PC-3 (cell line): ENCODE measurements around the gene HRG. TPM values are rescaled to one million over a fixed set of nuclear protein-coding genes. Genes with fewer than 3 reads are reported as not detected.

Experiments used
- ATAC-seq: fragments of 200-7000 bp; cut with Tn5 transposase; 2 replicates; pipeline ENCODE4 v1.9.1; 2020; ENCODE audit warnings: mild to moderate bottlenecking, moderate library complexity
- BruUV-seq: library from RNA; stranded (reverse); fragments of 400-500 nt; replicated peaks from 2 replicates; lab custom pipeline; 2021; lab: Mats Ljungman, UMichigan
- CTCF ChIA-PET: fragments of 300-600 bp; sonication (Branson Sonifier 250); formaldehyde crosslinking; loops from one replicate; lab custom pipeline; 2022; ENCODE audit warnings: antibody characterized with exemption; lab: Charles Lee
- POLR2A ChIA-PET: fragments of 300-600 bp; sonication (Branson Sonifier 250); formaldehyde crosslinking; loops from one replicate; lab custom pipeline; 2022; ENCODE audit warnings: antibody characterized with exemption; ENCODE audit not compliant: unreplicated experiment; lab: Charles Lee
- DNase-seq: peaks from one replicate; pipeline ENCODE4 v3.0.0-alpha.2; 2015
- H2AFZ ChIP-seq: fragments of 300-600 bp; sonication (generic); 2 replicates; pipeline ENCODE4 v1.6.0; 2016; ENCODE audit warnings: antibody characterized with exemption, low read length
- H3F3A ChIP-seq: fragments of 300-600 bp; sonication (generic); one replicate; pipeline ENCODE4 v1.6.0; 2017; ENCODE audit warnings: antibody characterized with exemption, low read length, control low read depth, mild to moderate bottlenecking; ENCODE audit not compliant: unreplicated experiment
- H3K27ac ChIP-seq: fragments of 300-600 bp; sonication (generic); 2 replicates; pipeline ENCODE4 v1.5.1; 2016; ENCODE audit warnings: mild to moderate bottlenecking, low read length
- H3K27me3 ChIP-seq: fragments of 300-600 bp; sonication (generic); 2 replicates; pipeline ENCODE4 v1.6.1; 2016; ENCODE audit warnings: low read length, mixed read lengths
- H3K36me3 ChIP-seq: fragments of 300-600 bp; sonication (generic); 2 replicates; pipeline ENCODE4 v1.6.1; 2016; ENCODE audit warnings: low read depth, mixed run types, low read length, mixed read lengths
- H3K4me1 ChIP-seq: fragments of 300-600 bp; sonication (generic); 2 replicates; pipeline ENCODE4 v1.5.1; 2016; ENCODE audit warnings: low read length; ENCODE audit not compliant: insufficient read depth
- H3K4me2 ChIP-seq: fragments of 300-600 bp; sonication (generic); 2 replicates; pipeline ENCODE4 v1.6.0; 2016; ENCODE audit warnings: low read length
- H3K4me3 ChIP-seq: fragments of 300-600 bp; sonication (generic); 2 replicates; pipeline ENCODE4 v1.5.1; 2016; ENCODE audit warnings: mild to moderate bottlenecking, low read length, mixed read lengths
- H3K79me2 ChIP-seq: fragments of 300-600 bp; sonication (generic); 2 replicates; pipeline ENCODE4 v1.6.1; 2017; ENCODE audit warnings: low read length, mixed read lengths
- H3K9ac ChIP-seq: fragments of 300-600 bp; sonication (generic); 2 replicates; pipeline ENCODE4 v1.6.0; 2016; ENCODE audit warnings: mild to moderate bottlenecking, low read length
- H3K9me2 ChIP-seq: fragments of 300-600 bp; sonication (generic); replicated peaks from 2 replicates; pipeline ENCODE4 v1.6.1; 2016; ENCODE audit warnings: mixed run types, low read length, mixed read lengths
- H3K9me3 ChIP-seq: fragments of 300-600 bp; sonication (generic); 2 replicates; pipeline ENCODE4 v1.6.1; 2016; ENCODE audit warnings: low read length, mixed read lengths
- H4K20me1 ChIP-seq: fragments of 300-600 bp; sonication (generic); 2 replicates; pipeline ENCODE4 v1.6.1; 2016; ENCODE audit warnings: low read length, mixed read lengths
- EZH2 ChIP-seq: fragments of 300-600 bp; sonication (generic); IDR thresholded peaks from one replicate; pipeline ENCODE4 v1.6.1; 2017; ENCODE audit warnings: antibody characterized with exemption, mild to moderate bottlenecking, low read length; ENCODE audit not compliant: unreplicated experiment
- EZH2phosphoT487 ChIP-seq: fragments of 300-600 bp; sonication (generic); IDR thresholded peaks from 2 replicates; pipeline ENCODE4 v1.6.1; 2018; ENCODE audit warnings: mild to moderate bottlenecking, antibody characterized with exemption, low read length, borderline replicate concordance
- intact Hi-C: fragments of 100-400 bp; cut with micrococcal nuclease; formaldehyde crosslinking; loops from 2 replicates; pipeline ENCODE4 v1.9.0; 2023
- total RNA-seq: library from RNA; depleted of rRNA; stranded (reverse); fragments of >200 nt; gene quantifications from 2 replicates; pipeline ENCODE4 v1.2.3, GENCODE V29; 2014
- TF ChIP-seq, protein P1 (sequence below): fragments of 300-600 bp; sonication (generic); conservative IDR thresholded peaks from 2 replicates; pipeline ENCODE4 v1.5.1; 2017; ENCODE audit warnings: antibody characterized with exemption, low read depth, mild to moderate bottlenecking, low read length

The HRG gene
- total RNA-seq, 1 experiment from 2014 or later = not detected

DNA sequence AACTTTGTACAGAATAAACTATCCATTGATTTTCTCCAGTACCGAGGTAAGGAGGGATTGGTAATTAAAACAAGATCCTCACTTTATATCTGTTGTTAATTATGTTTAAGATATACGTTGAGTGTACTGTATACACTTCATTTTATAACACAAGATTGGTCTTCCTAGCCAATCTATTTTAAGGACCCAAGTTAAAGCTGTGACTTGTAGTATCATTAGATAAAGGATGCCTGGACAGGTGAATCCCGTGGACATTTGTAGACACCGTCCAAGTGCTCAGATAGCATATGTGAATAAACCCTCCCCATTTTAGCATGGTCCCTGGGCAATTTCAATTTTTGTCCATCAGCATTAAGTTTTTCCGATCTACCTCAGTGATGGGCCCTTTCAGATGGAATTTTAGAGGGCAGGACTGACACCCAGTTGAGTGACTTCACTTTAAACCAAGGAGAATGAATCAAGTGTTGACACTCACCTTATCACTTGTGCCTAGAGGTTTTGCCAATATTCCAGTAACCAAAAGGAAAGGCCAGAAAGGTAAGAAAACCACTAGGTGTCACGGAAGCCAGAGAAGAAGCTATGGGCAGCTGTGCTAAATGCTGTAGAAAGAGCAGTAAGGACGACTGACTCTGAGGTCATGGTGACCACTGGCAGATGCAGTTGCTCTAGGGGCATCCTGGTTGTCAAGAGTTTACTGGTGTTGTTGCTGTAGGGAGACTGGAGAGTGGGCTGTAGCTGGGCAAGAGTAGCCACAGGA lies 43.7 kb upstream of the HRG start:
- H2AFZ ChIP-seq = no peak overlapping the region
- H3K9me3 ChIP-seq = no peaks in the 10 kb centered on the region
- no peak overlapping the region for H3K4me3 ChIP-seq
- TF ChIP-seq EZH2 (no peak), EZH2phosphoT487 (no peak)
- TF ChIP-seq, protein P1, sequence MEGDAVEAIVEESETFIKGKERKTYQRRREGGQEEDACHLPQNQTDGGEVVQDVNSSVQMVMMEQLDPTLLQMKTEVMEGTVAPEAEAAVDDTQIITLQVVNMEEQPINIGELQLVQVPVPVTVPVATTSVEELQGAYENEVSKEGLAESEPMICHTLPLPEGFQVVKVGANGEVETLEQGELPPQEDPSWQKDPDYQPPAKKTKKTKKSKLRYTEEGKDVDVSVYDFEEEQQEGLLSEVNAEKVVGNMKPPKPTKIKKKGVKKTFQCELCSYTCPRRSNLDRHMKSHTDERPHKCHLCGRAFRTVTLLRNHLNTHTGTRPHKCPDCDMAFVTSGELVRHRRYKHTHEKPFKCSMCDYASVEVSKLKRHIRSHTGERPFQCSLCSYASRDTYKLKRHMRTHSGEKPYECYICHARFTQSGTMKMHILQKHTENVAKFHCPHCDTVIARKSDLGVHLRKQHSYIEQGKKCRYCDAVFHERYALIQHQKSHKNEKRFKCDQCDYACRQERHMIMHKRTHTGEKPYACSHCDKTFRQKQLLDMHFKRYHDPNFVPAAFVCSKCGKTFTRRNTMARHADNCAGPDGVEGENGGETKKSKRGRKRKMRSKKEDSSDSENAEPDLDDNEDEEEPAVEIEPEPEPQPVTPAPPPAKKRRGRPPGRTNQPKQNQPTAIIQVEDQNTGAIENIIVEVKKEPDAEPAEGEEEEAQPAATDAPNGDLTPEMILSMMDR = no peak
- H3K9ac ChIP-seq = no peak overlapping the region
- H3K79me2 ChIP-seq = no peaks in the 10 kb centered on the region
- no peaks in the 10 kb centered on the region for H3K36me3 ChIP-seq
- H3K9me2 ChIP-seq = no peaks in the 10 kb centered on the region
- DNase-seq (no peak), ATAC-seq (no peak)
- no peaks in the 10 kb centered on the region for H3F3A ChIP-seq
- peaks cover 6% of the 10 kb centered on the region; the same call in 1 of the 2 replicates for H3K4me1 ChIP-seq
- H4K20me1 ChIP-seq = no peaks in the 10 kb centered on the region
- intact Hi-C loops = no loop called here
- H3K27ac ChIP-seq = no peak overlapping the region
- ChIA-PET CTCF (no interaction called here), POLR2A (no interaction called here)
- BruUV-seq = no TSS peak
- no peak overlapping the region for H3K4me2 ChIP-seq
- no peaks in the 10 kb centered on the region for H3K27me3 ChIP-seq

DNA sequence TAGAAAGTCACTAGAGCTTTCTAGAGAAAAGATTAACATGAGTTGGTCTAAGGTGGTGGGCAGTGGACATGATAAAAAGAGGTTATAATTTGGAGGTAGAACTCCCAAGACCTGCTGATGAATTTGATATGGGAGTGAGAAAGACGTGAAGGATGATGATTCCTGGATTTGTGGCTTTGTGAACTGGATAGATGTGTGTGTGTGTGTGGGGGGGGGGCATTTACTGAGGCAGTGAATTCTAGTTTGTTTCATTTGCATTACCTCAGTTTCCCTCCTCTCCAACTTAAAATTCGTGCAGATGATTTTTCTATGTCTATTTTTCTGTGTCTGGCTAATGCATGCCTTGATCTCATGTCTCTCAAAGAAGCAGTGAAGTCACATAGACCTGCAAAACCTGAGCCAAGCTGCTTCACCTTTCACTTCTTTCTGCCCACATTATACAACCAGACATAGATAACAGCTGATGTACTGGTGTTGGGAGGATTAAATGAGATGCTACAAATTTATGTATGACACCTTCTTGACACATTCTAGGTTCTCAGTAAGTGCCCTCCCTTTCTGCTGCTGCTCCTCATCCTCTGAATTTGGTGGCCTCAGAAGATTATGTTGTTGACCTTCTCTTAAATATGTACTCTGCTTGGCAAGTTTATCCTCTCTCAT lies 43.0 kb upstream of the HRG start:
- intact Hi-C loops = no loop called here
- Histone ChIP-seq H3K9me2 (no peaks in the 10 kb centered on the region), H3K9me3 (no peaks in the 10 kb centered on the region), H3K4me3 (no peak overlapping the region), H2AFZ (no peak overlapping the region), H3K4me2 (no peak overlapping the region), H3K27ac (no peak overlapping the region), H4K20me1 (no peaks in the 10 kb centered on the region), H3K9ac (no peak overlapping the region), H3K79me2 (no peaks in the 10 kb centered on the region), H3K4me1 (no peaks in the 10 kb centered on the region), H3K27me3 (no peaks in the 10 kb centered on the region), H3K36me3 (no peaks in the 10 kb centered on the region), H3F3A (no peaks in the 10 kb centered on the region)
- TF ChIP-seq EZH2 (no peak), EZH2phosphoT487 (no peak)
- TF ChIP-seq, protein P1 = no peak
- no peak for DNase-seq
- no peak for ATAC-seq
- POLR2A ChIA-PET = no interaction called here
- BruUV-seq = no TSS peak
- CTCF ChIA-PET = interaction anchor here (0.7 kb wide), 1 partner anchor 654 kb away, joined by 3 read pairs; no protein-coding TSS in a partner anchor

DNA sequence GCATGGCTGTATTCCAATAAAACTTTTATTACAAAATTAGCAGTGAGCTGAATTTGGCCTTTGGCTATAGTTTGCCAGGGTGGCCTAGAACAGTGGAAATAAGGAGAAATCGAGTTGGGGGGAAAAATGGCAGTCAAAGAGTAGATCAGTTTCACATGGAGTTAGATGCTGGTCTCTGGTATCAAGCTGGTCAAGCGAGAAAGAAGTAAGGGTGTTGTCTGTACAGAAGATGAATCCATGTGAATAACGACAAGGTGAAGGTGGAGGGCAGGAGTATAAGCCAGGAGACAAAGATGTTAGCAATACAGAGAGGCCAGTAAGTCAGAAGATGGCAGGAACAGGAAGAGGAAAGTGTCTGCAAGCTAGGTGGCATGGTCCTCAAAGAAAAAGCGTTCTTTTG lies 41.2 kb upstream of the HRG start:
- intact Hi-C loops = no loop called here
- no peaks in the 10 kb centered on the region for H3K36me3 ChIP-seq
- ATAC-seq = no peak
- POLR2A ChIA-PET = no interaction called here
- H3K4me3 ChIP-seq = no peak overlapping the region
- no peak overlapping the region for H3K9ac ChIP-seq
- TF ChIP-seq, protein P1 = no peak
- TF ChIP-seq EZH2 (no peak), EZH2phosphoT487 (no peak)
- no TSS peak for BruUV-seq
- DNase-seq = no peak
- H3K9me3 ChIP-seq = no peaks in the 10 kb centered on the region
- H4K20me1 ChIP-seq = no peaks in the 10 kb centered on the region
- no peaks in the 10 kb centered on the region for H3K79me2 ChIP-seq
- H3K4me2 ChIP-seq = no peak overlapping the region
- no peak overlapping the region for H3K27ac ChIP-seq
- H3F3A ChIP-seq = no peaks in the 10 kb centered on the region
- no peaks in the 10 kb centered on the region for H3K27me3 ChIP-seq
- no peaks in the 10 kb centered on the region for H3K4me1 ChIP-seq
- no peaks in the 10 kb centered on the region for H3K9me2 ChIP-seq
- H2AFZ ChIP-seq = no peak overlapping the region
- CTCF ChIA-PET = no interaction called here
